HG03469 (cell line): ENCODE measurements around the gene HMG20B.

Experiments
- ATAC-seq: cut with Tn5 transposase; IDR thresholded peaks from one replicate; pipeline ENCODE4 v1.9.1; 2021; ENCODE audit warnings: mild to moderate bottlenecking, moderate library complexity, moderate number of reproducible peaks; ENCODE audit not compliant: unreplicated experiment

HMG20B gene

DNA sequence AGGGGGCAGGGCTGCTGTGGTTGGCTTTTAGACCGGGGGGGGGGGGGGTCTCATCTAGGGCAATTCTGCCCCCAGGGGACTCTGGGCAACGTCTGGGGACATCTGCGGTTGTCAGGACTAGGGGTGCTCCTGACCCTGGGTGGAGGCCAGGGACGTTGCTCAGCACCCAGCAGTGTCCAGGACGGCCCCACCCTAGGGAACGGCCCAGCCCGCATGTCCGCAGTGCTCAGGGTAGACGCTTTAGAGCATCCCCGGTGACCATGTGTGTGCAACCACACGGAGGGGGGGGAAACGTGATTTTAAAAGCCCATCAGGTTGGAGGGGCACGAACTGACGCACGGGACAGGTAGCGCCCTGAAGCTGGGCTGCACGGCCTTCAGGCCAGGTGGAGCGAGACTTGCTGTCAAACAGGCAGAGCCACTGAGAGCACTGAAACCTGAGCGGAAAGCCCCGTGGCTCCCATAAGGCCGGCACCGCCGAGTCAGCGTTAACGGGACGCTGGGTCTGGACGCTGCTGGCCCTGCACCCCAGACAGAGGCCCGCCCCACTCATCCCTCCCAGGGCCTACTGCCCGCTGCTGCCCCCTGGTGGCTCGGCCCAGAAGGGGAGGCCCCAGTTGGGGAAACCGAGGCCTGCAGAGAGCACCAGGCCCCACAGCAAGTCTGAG, 45.5 kb downstream of the HMG20B start:
- ATAC-seq, result no peak

- ATAC-seq, result no peak
Measured at GRCh38 chr19:3618811-3619630, 46.3 kb downstream of the HMG20B start.

- no peak for ATAC-seq
Measured at GRCh38 chr19:3619631-3620012, 46.9 kb downstream of the HMG20B start.

DNA sequence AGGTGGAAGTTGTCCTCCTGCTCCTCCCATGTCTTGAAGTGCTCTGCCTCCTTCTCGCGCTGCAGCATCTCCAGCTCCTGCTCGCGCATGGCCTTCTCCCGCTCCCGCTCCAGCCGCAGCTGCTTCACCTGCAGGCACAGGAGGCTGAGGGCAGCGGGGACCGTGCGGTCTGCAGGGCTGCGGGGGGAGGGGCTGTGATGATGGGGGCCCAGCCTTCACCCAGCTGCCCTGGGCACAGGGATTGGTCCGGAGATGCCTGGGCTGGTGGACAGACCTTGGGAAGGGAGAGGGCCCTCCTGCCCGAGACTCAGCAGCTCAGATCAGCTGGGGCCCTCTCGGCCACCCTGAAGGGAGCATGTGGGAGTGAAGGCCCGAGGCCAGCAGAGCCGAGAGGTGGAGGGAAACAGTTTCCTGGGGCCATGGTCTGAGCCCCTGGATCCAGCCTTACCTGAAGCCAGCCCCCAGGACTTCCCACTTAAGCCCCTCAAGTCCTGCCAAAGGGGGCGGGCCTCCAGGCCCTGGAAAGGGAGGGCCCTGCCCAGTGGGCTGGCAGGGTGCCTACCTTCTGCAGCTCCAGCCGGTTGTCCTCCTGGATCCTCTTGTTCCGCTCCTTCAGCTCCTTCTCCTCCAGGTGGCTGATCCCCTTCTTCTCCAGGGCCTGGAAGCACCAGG, 47.5 kb downstream of the HMG20B start:
- ATAC-seq, result no peak

- ATAC-seq, result no peak
Measured at GRCh38 chr19:3620817-3621547, 48.2 kb downstream of the HMG20B start.

DNA sequence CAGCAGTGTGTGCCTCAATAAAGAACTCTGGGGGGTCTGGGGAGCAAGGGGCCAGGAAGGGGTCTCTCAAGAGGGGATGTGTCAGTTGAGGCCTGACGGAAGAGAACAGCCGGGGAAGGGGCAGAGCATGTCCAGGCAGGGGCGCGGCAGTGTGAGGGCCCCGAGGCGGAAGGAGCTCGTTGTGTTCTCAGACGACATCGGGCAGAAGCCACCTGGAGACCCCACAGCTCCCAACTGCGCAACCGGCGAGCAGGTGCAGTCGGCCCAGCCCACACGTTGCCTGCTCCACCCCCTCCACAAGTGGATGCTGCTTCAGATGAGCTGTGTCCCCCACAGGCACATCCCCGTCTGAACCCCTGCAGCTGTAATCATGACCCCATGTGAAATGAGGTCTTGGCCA, 48.9 kb downstream of the HMG20B start:
- ATAC-seq, result no peak

DNA sequence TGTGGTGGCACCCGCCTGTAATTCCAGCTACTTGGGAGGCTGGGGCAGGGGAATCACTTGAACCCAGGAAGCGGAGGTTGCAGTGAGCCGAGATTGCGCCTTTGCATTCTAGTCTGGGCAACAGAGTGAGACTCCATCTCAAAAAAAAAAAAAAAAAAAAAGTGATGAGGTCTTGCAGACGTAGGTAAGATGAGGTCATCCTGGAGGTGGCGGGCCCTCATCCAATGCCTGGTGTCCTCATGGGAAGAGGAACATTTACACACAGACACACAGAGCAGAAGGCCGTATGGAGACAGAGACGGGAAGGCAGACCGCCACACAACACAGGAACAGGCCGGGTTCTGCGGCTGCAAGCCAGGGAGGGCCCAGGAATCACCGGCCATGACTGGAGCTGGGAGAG, 49.5 kb downstream of the HMG20B start:
- no peak for ATAC-seq

- no peak for ATAC-seq
Measured at GRCh38 chr19:3623716-3624115, 51.0 kb downstream of the HMG20B start.

GRCh38 chr19:3625996-3626472, 53.3 kb downstream of the HMG20B start:
- ATAC-seq, result no peak

DNA sequence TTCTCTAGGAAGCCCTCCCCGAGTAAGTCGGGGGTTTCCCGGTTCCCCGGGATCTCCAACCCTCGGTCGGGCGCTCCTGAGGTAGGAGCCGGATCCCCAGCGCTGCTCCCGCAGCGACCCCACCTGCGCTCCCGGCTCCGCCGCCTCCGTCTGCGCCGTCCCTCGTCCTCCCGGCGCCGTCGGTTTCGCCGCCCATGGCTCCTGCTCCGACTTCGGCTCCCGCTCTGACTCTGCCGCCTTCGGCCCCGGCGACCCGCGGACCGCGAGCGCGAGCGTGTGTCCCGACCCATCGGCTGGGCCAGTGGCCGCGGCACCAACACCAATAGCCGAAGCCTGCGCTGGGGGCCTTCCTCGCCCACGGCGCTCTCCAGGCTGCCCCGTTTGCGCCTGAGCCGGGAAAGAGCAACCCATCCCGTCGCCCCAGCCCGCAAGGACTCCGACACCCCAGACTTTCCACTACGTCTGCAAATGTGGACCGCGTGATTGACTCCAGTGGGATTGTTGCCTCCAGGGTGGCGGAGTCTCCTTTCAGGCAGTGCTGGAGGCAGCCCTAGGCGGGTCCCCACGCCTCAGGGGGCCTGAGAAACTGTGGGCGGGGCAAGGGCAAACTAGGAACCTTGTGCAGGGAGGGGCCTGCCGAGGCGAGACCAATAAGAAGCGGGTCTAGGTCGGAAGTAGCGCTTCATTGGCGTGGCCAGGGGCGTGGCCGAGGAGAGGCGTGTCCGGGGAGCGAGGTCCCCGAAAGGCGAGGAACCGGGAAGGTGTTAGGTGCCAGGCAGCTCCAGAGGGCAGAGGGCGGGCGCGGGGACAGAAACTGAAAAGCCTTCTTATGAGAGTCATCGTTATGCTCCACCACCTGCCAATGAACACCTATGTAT, 54.0 kb downstream of the HMG20B start, which contains the start of gene CACTIN:
Gene CACTIN (minus strand): TSS at position 318 of the 878 bp plus-strand sequence. CDS start 28 bp downstream, at position 290.
- ATAC-seq, result no peak

- no peak for ATAC-seq
Measured at GRCh38 chr19:3627351-3627723, 54.6 kb downstream of the HMG20B start.
